ENCODE measurements around the gene LEMD3.

LEMD3 gene

GRCh38 chr12:65169320-65170208 is at the start of gene LEMD3:
TSS of gene LEMD3 (plus strand) at chr12:65169583. CDS start at chr12:65169597, 14 bp downstream.
- DNase-seq: peak; percentile 90

DNA sequence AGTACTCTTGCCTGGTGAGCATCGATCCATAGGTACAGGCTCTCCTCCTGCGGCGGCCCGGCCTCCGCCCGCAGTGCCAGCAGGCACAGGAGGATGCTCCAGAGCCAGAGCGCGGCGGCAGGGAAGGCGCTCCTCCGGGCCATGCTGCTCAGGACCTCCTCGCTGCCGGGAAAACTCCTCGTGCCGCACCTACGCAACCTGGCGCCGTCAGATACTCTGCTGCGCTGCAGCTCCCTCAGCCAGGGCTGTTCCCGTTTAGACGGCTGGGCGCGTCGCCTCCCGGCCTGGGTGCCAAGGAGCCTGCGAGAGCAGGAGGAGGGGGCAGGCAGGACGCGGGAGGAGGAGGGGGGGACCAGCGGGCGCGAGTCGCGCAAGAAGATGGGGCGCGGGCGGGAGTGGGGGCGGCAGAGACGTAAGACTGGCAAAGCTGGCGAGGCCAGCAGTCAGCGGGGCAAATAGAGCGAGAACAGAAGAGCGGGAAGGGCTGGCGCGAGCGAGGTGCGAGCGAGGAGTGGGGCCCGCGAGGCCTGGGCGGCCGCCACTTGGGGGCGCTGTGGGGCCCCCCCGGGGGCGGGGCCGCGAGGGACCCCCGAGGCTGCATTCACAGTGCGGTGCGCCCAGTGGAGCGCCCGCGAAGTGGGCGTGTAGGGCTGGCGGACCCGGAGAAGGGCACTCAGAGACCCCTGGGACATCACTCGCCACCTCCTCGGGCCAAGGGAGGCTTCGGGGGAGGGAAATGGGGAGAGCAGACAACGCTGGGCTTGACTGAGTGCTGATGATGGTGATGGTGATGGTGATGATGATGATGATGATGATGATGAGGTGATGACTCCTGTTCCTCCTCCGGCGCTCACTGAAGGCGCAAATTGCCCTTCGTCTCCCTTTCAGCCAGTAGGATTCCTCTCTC is 48.1 kb upstream of the LEMD3 start, which contains the start of gene WIF1:
WIF1 (minus strand) TSS at position 257 of the 907 bp plus-strand sequence; CDS start at position 143, 114 bp downstream.
- no peak for DNase-seq

GRCh38 chr12:65121956-65122469 is 47.4 kb upstream of the LEMD3 start:
- no peak for DNase-seq

GRCh38 chr12:65122703-65123102 is 46.7 kb upstream of the LEMD3 start:
- DNase-seq: no peak

DNA sequence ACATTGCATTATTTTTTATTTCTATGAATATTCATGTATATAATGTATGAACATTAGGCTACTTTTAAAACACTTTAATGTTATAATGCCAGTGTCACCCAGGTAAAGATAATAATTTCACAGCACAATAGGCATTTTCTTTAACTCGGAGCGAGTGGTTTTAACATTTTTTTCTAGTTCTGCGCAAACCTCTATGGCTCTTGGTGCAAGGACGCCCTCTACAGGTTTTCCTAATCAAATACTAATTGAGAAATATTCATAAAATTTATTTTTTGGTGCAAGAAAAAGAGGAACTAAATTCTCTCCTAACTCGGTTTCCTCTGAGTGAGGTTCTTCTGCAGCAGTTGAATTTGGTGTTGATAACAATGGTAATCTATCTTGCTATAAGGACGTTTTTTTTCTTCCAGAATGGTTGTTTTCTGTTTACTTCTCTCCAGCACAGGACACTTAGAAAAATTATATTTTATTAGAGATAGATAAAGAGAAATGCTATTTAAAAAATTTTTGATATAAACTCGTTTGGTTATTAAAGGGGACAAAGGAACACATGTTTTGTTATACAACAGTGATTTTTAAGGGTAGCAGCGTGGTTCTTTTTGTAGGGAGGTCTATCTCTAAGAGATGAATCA is 45.8 kb upstream of the LEMD3 start:
- no peak for DNase-seq

DNA sequence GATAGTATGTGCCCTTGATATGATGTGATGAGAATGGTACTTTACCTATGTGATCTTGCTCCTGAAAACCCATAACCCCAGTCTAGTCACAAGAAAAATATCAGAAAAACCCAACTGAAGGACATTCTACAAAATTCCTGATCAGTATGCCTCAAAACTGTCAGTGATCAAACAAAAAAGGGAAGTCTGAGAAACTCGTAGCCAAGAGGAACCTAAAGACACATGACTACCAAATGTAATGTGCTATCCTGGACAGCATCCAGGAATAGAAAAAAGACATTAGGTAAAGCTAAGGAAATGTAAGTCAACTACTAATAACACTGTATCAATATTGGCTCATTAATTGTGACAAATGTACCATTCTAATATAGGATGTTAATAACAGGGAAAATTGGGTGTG is 44.1 kb upstream of the LEMD3 start:
- DNase-seq: no peak

GRCh38 chr12:65125975-65126374 is 43.4 kb upstream of the LEMD3 start:
- DNase-seq: no peak

DNA sequence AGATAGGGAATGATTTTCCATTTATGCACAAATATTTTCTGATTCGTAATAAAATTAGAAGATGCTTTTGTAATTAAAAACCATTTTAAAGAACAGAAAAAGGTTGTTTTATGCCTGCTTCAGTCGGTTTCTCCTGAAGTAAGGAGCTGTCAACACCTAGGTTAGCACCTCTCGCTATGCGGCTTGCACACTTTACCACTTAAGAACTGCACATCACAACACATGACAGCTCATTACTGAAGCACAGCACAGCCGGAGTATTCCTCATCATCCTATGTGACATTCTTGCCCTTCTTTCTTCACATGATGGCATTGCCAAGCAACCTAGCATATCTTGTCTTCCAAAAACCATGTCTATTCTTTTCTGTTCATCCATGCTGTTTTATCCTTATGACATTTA is 42.9 kb upstream of the LEMD3 start:
- DNase-seq: no peak

- DNase-seq: no peak
These were observed 35.5 kb upstream of the LEMD3 start for GRCh38 chr12:65133879-65134278.

DNA sequence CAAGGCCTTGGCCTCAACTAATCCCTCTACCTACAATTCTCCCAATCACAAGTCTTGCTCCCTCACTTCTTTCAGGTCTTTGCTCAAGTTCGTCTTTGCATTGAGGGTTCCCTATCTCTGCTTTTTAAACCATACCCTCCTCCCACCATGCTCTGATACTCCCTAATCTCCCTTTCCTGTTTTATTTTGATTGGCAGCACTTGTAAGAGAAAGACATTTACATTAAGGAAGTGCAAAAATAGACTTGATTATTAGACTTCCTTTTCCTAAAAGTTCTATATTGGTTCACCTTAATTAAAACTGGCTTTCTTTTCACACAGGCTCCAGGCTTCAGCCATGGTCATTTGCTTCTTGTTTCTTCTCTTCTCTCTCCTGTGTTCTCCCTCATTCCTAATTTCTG is 30.0 kb upstream of the LEMD3 start:
- no peak for DNase-seq

DNA sequence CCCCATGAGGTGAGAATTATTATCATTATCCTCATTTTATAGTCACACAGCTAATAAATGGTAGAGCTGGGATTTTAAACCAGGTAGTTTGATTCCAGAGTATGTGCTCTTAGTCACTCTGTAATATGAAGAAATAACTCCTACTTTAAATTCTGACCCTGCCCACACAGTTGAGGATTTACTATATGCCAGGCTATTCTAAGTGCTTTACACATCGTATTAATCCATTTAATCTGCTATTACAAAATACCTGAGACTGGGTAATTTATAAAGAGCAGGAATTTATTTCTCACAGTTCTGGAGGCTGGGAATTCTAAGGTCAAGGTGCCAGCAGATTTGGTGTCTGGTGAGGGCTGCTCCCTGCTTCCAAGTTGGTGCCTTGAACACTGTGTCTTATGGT is 28.6 kb upstream of the LEMD3 start:
- no peak for DNase-seq

- DNase-seq: no peak
These were observed 22.0 kb upstream of the LEMD3 start for GRCh38 chr12:65147312-65147905.

GRCh38 chr12:65152012-65152411 is 17.4 kb upstream of the LEMD3 start:
- no peak for DNase-seq

GRCh38 chr12:65152596-65152995 is 16.8 kb upstream of the LEMD3 start:
- no peak for DNase-seq

DNA sequence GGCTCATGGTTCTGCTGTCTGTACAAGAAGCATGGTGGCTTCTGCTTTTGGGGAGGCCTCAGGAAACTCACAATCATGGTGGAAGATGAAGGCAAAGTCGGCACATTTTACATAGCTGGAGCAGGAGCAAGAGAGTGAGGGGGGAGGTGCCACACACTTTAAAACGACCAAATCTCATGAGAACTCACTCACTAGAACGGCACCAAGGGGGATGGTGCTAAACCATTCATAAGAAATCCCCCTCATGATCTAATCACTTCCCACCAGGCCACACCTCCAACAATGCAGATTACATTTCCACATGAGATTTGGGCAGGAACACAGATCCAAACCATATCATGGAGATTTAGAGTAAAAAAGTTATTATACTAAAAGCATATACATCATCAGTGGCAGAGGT is 13.6 kb upstream of the LEMD3 start:
- DNase-seq: no peak

DNA sequence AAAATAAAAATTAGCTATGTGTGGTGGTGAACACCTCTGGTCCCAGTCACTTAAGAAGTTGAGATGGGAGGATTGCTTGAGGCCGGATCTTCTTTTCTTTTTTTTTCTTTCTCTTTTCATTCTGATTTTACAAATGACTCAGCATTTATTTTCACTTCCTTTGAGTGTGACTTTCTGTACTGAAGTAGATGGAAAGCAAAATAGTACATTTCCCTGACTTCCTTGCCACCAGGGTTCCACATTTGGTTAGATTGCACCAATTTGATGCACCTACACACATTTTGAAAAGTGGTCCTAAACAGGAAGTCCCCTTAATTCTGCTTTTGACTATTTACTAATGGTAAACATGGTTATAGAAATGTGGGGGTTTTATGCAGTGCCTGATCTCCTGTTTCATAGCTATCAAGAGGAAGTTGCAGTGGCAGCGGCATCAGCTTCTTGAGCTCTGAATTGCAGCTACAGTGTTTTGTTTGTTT is 13.0 kb upstream of the LEMD3 start:
- DNase-seq: no peak

GRCh38 chr12:65157091-65157490 is 12.3 kb upstream of the LEMD3 start:
- DNase-seq: no peak

- no peak for DNase-seq
These were observed 6.8 kb upstream of the LEMD3 start for GRCh38 chr12:65162609-65163008.

GRCh38 chr12:65164244-65164643 is 5.1 kb upstream of the LEMD3 start:
- no peak for DNase-seq

DNA sequence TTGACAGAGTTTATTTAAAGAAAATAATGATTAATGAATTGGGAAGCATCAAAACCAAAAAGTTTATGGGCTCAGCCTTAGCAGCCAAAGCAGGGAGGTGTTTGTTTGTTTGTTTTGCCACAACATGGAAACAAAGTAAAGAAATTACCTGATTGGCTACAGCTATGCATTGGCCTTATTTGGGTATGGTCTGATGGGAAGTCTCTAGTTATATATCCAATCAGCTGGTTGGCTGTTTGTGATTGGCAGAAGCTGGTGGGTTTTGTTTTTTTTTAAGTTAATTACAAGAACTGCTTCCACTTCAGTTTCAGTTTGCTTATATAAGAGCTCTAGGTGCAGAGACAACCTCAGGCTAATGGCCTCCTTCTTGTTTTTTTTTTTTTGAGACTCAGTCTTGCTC is 4.6 kb upstream of the LEMD3 start:
- no peak for DNase-seq

DNA sequence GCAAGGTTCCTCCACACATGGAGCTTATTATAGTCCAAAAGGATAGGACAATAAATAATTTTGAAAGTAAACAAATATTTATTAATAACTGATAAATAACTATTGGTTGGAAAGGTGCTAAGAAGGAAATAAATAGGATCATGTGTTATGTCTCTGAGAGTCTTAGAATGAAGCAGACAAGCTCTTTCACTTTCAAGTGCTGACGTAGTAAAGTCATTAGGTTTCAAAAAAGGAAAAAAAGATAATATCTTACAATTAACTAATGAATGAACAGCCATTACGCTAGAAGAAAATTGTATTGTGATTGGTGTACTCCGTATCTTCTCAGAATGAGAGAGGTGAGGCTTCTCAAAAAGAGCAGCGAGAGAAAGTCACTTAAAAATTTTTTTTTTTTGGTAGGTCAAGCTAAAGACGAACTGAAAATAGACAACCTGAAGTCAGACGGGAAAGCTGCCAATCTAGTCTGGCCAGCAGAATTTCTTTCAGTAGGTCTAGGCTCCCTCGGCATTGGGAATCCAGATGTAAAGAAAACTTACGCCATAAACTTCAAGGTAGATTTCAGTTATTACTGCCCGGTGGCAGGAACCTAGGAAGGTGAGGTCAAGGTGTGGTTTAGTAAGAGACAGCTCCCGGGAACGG is 583 bp upstream of the LEMD3 start:
- DNase-seq: no peak

All from 8988T (cell line).